SK-N-SH treated with all-trans-retinoic acid at 6 μM for 48 hours (cell line): ENCODE results near the gene AHCYL2.

ENCODE experiments used
- ESRRG ChIP-seq: fragments of 250-450 bp; sonication (Bioruptor Pico); IDR thresholded peaks from 2 replicates; pipeline ENCODE4 v1.6.1; 2021; ENCODE audit warnings: mild to moderate bottlenecking
- RARB ChIP-seq: fragments of 250-450 bp; sonication (Bioruptor Pico); IDR thresholded peaks from 2 replicates; pipeline ENCODE4 v1.8.0; 2021; ENCODE audit warnings: mild to moderate bottlenecking, moderate library complexity
- TCF4 ChIP-seq: fragments of 250-450 bp; sonication (Bioruptor Pico); IDR thresholded peaks from 2 replicates; pipeline ENCODE4 v1.8.0; 2021; ENCODE audit warnings: mild to moderate bottlenecking, moderate library complexity, borderline replicate concordance
- ZFP30 ChIP-seq: fragments of 450-650 bp; formaldehyde crosslinking; IDR thresholded peaks from 2 replicates; pipeline ENCODE4 v1.5.0; 2022; ENCODE audit warnings: mild to moderate bottlenecking, moderate library complexity
- ZNF70 ChIP-seq: fragments of 450-650 bp; formaldehyde crosslinking; IDR thresholded peaks from 2 replicates; pipeline ENCODE4 v1.5.0; 2020; ENCODE audit warnings: mild to moderate bottlenecking, moderate library complexity
- TF ChIP-seq, protein P1 (sequence below): fragments of 250-450 bp; sonication (Bioruptor Pico); IDR thresholded peaks from 2 replicates; pipeline ENCODE4 v1.8.0; 2020; ENCODE audit warnings: mild to moderate bottlenecking, moderate library complexity, borderline replicate concordance

DNA sequence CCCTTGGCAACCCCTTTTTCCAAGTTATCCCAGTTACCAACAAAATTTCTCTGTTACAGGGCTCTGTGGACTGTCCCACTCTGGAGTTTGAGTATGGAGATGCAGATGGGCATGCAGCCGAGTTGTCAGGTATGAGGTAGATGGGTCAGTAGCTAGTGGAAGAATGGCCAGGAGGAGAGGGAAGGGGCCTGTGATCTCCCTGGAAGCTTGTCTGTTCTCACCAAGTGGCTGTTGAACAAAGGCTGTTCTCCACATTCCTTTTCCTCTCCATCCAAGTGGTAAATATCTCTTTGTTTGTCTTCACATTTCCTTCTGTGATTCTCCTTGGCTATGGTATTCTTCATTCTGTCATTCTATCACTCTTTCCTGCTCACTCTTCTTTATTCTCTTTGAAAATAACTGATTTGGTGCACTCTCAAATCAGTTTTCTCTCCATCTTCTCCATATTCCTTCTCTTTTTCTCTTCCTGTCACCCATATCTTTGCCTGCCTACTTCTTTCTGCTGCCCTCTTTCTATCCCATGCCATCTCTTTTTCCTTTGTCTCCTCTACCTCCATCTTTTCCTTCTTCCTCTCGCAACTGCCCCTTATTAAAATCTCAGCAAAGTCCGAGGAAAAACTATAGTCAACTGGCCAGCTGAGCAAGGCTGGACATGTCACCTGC lies 215.3 kb downstream of the AHCYL2 start:
- TF ChIP-seq TCF4 (CRISPR knock-in tag) (no peak), ZNF70 (CRISPR knock-in tag) (no peak), ZFP30 (CRISPR knock-in tag) (no peak), RARB (CRISPR knock-in tag) (no peak), ESRRG (CRISPR knock-in tag) (no peak)
- TF ChIP-seq, protein P1, sequence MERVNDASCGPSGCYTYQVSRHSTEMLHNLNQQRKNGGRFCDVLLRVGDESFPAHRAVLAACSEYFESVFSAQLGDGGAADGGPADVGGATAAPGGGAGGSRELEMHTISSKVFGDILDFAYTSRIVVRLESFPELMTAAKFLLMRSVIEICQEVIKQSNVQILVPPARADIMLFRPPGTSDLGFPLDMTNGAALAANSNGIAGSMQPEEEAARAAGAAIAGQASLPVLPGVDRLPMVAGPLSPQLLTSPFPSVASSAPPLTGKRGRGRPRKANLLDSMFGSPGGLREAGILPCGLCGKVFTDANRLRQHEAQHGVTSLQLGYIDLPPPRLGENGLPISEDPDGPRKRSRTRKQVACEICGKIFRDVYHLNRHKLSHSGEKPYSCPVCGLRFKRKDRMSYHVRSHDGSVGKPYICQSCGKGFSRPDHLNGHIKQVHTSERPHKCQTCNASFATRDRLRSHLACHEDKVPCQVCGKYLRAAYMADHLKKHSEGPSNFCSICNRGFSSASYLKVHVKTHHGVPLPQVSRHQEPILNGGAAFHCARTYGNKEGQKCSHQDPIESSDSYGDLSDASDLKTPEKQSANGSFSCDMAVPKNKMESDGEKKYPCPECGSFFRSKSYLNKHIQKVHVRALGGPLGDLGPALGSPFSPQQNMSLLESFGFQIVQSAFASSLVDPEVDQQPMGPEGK (CRISPR knock-in tag), result no peak
